ENCODE data around the gene RIC8B. TPM values are rescaled to one million over a fixed set of nuclear protein-coding genes. Genes with fewer than 3 reads are reported as not detected.

Gene RIC8B
- total RNA-seq, 1 experiment from 2014 or later, result 29.0 TPM

DNA sequence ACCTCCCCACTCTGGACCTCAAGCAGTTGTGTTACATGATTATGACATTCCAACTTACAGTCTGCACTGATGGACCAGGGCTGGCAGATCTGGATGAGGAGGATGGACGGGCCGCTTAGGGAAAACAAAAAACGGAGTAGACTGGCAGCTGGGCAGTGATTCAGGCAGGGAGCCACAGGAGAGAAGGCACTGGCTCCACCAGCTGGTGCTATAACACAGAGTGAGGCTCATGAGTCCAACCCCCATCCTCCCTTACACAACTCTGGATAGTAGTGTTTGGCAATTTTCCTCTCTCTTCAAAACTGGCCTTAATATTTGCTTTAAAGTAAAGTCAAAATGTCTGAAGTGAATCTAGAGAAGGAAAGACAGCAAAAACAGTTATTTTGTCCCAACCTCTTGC, 9.7 kb upstream of the RIC8B start:
- Histone ChIP-seq H2AFZ (ENCODE audit: low read length) (no peak overlapping the region), H3K9me3 (ENCODE audit: control insufficient read depth, low read depth, low read length) (no peaks in the 10 kb centered on the region), H3K23me2 (ENCODE audit: insufficient read length, low read depth, low read length, poor library complexity, severe bottlenecking) (peaks cover 3% of the 10 kb centered on the region), H4K8ac (replicated peaks; ENCODE audit: insufficient read length, low read depth, low read length) (no peak overlapping the region), H3K14ac (ENCODE audit: insufficient read depth, low read length) (no peak overlapping the region; the same call in 1 of the 2 replicates), H2BK12ac (ENCODE audit: insufficient read length, low read depth, low read length) (no peak overlapping the region), H3K27ac (ENCODE audit: insufficient read length, low read depth, low read length) (no peak overlapping the region), H2BK120ac (ENCODE audit: low read depth, low read length, poor library complexity, severe bottlenecking) (no peak overlapping the region), H3K4me2 (ENCODE audit: insufficient read depth, insufficient read length, low read length) (no peak overlapping the region), H2BK5ac (ENCODE audit: insufficient read length, low read length) (no peak overlapping the region), H3K79me1 (ENCODE audit: insufficient read depth, low read depth, low read length, poor library complexity, severe bottlenecking) (no peaks in the 10 kb centered on the region), H4K91ac (ENCODE audit: insufficient read length, low read depth, low read length) (no peak overlapping the region), H3K56ac (ENCODE audit: insufficient read length, low read depth, low read length) (no peak overlapping the region), H4K20me1 (ENCODE audit: control insufficient read depth, insufficient read depth, insufficient read length) (no peaks in the 10 kb centered on the region), H4K5ac (ENCODE audit: insufficient read length, low read depth, low read length) (no peak overlapping the region), H3T11ph (ENCODE audit: low read length) (no peak overlapping the region), H2AK5ac (ENCODE audit: insufficient read length, low read length) (no peak overlapping the region), H3K9ac (ENCODE audit: extremely low read depth, insufficient read length, low read length) (no peak overlapping the region), H3K4me1 (ENCODE audit: insufficient read depth, low read length) (peaks cover 17% of the 10 kb centered on the region), H2BK20ac (ENCODE audit: low read depth, low read length, poor library complexity, severe bottlenecking) (no peak overlapping the region), H2BK15ac (ENCODE audit: low read depth, low read length) (no peak overlapping the region), H3K23ac (ENCODE audit: insufficient read length, low read depth, low read length) (no peak overlapping the region), H3K4ac (ENCODE audit: low read depth, low read length) (no peak overlapping the region), H3K79me2 (ENCODE audit: insufficient read depth, low read length) (no peaks in the 10 kb centered on the region), H3K27me3 (ENCODE audit: insufficient read depth, low read length) (no peaks in the 10 kb centered on the region), H3K18ac (ENCODE audit: insufficient read length, low read depth, low read length) (no peak overlapping the region)
- Mint-ChIP-seq H3K27ac (no peak overlapping the region), H3K9me3 (no peaks in the 10 kb centered on the region; a peak in 1 of 5 replicates), H3K27me3 (ENCODE audit: low read depth) (no peaks in the 10 kb centered on the region), H3K4me1 (peaks cover 63 to 64% of the 10 kb centered on the region in 2 experiments), H3K36me3 (ENCODE audit: insufficient read depth in 1 of 3, low read depth in 3 of 3) (peaks cover 0 to 3% (median 0%) of the 10 kb centered on the region in 3 experiments; a peak in 2 of 7 replicates), H3K4me3 (no peak overlapping the region)
- no peak for DNase-seq
- TF ChIP-seq, protein P1, sequence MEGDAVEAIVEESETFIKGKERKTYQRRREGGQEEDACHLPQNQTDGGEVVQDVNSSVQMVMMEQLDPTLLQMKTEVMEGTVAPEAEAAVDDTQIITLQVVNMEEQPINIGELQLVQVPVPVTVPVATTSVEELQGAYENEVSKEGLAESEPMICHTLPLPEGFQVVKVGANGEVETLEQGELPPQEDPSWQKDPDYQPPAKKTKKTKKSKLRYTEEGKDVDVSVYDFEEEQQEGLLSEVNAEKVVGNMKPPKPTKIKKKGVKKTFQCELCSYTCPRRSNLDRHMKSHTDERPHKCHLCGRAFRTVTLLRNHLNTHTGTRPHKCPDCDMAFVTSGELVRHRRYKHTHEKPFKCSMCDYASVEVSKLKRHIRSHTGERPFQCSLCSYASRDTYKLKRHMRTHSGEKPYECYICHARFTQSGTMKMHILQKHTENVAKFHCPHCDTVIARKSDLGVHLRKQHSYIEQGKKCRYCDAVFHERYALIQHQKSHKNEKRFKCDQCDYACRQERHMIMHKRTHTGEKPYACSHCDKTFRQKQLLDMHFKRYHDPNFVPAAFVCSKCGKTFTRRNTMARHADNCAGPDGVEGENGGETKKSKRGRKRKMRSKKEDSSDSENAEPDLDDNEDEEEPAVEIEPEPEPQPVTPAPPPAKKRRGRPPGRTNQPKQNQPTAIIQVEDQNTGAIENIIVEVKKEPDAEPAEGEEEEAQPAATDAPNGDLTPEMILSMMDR (conservative IDR thresholded peaks at IDR 0.05), result no peak
- no CpG with 5 or more reads among the region's 3 CpGs for WGBS (ENCODE audit: extremely low coverage, insufficient read length, low lambda C conversion rate)

Data from H9 (cell line).